GM18511 (cell line): ENCODE measurements around the gene STIL.

Experiments used
- ATAC-seq: cut with Tn5 transposase; IDR thresholded peaks from one replicate; pipeline ENCODE4 v1.9.1; 2021; ENCODE audit warnings: mild to moderate bottlenecking, moderate library complexity; ENCODE audit not compliant: unreplicated experiment

Gene STIL

DNA sequence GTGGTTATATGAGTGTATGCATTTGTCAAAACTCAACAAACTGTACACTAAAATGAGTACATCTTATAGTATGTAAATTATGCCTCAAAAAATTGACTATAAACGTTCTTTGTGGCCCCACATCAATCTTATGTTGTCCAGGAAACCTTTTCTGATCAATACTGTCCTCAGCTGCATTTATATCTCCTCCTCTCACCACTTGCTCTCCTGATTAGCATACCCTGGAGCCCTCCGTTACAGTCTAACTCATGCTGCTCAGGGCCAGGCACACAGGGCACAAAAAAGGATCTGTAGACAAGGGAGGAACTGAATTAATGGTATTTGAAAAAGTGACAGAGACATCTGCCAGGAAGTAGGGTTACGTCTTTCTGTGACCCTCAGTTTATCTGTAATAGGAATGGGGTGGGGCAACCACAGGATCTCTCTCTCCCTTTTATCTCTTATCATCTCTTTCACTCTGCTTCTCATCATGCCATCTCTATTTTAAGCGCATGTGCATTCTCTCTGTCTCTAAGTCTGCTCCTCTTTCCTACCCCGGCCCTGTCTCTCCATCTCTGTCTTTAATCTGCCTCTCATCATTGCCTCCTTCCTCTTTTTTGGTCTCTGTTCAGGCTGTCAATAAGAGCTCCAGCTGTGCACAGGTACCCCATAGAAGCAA lies 74.9 kb downstream of the STIL start:
- no peak for ATAC-seq

DNA sequence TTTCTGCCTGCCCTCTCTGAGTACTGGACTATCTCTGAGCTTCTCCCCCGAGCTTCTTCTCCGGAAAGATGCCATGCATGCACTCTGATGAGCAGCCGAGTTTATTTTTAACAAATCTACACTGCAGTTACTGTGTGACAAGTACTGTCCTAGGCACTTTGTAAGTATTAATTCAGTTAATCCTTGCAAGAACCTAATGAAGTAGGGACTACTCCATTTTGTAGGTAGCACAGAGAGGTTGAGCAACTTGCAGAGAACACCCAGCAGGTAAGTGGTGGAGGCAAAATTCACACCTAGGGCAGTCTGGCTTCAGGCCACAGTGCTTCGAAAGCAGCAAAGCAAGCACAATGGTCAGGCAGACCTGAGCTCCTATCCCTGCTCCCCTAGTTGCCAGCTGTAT lies 78.1 kb downstream of the STIL start:
- ATAC-seq, result no peak

DNA sequence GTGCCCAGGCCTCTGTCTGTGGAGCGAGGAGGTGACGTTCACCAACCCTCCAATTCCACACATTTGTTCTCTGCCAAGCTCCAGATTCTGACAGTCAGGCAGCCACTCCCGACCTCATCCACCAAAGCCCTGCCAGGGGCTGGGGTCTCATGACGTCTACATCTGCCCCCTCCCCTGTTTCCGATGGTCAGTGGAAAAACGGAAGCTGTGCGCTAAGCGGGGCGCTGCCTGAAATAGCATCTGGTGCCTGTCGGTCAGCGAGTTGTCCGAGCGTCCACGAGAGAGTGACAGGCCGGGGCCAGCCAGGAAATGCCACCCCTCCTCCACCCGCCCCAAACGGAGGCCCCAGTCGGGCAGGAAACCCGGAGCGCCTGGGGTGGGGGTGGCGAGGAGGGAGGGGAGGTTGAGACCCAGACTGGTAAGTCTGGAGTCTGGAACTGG lies 78.7 kb downstream of the STIL start:
- ATAC-seq, result no peak

DNA sequence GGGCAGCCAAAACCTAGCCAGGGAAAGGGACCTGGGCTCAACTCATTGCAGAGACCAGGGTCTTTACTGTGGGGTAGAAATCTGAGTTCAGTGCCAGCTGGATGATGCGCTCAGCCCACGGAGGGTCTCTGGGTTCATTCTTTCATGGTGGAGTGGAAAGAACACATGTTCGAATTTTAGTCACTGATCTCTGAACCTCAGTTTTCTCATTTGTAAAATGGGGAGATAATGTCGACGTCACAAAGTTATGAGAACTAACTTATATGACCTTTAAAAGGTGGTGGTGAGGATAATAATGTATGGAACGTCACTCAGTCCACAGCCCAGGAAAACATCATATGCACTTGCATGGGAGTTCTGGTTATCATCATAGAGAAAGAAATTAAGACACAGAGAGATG lies 80.8 kb downstream of the STIL start:
- no peak for ATAC-seq

DNA sequence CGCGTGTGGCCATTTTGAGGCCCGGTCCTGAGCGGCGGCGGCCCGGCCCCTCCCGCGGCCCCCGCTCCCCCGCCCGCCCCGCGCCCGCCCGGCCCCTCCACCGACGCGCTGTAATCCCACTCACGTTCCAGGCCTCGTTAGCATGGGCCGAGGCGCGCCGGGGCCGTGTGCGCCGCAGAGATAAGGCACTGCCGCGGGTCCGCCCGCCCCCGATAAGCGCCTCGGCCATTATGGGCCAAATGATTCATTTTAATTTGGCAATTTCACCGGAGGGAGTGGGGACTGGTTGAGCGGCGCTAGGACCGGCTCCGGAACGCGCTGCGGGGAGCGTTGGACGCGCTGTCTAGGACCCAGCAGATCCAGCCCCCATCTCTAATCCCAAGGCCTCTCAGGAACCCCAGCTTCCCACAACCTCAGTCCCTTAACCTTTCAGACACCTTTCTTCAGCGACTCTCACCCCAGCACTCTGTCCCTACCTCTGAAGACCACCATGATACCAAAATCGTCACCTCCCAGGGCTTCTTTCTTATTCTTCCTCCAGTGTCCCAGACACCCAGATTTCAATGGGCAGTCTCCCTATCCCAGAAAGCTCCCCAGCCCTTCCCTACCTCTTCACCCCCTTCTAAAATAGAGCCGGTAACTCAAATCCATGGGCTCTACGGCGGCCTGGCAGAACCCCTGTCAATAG lies 81.6 kb downstream of the STIL start, which contains the start of gene TAL1:
TAL1 (minus strand) TSS at position 39 of the 688 bp plus-strand sequence. CDS start 6,337 bp downstream, outside the sequence.
- no peak for ATAC-seq

DNA sequence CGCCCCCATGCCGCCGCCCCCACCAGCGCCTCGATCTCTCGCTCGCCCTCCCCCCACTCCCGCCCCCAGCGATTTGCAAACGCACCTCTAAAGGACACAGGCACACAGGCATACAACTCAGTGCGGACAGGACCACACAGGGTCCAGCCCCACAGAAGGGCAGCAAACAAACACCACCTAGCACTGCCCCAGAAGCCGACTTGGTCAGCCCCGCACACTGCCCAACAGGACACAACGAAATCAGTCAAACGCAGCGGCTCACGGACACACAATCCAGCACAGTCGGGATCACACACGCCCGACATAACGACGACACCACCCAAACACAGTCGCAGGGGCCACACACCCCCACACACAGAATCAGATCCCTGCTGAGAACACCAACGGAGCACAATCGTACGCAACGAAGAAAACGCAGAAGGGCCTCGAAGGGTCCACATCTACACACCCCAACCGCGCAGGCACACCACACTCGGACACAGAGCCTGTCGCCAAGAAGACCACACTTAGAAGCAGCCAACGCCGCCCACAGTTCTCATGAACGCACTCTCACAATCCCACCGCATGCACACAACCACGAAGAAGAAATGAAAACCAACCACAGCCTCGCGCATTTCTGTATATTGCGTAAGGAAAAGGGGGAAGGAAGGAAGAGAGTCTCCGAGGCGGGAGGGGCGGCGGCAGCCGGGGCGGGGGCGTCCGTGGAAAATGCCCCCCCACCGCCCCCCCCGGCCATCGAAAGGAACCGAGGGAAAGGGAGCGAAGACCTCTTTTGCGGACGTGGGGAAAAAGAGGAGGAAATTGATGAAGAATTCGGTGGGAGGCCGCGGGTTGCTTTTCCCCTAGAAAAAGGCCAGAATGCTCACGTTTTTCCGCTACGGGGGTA lies 82.4 kb downstream of the STIL start:
- no peak for ATAC-seq

DNA sequence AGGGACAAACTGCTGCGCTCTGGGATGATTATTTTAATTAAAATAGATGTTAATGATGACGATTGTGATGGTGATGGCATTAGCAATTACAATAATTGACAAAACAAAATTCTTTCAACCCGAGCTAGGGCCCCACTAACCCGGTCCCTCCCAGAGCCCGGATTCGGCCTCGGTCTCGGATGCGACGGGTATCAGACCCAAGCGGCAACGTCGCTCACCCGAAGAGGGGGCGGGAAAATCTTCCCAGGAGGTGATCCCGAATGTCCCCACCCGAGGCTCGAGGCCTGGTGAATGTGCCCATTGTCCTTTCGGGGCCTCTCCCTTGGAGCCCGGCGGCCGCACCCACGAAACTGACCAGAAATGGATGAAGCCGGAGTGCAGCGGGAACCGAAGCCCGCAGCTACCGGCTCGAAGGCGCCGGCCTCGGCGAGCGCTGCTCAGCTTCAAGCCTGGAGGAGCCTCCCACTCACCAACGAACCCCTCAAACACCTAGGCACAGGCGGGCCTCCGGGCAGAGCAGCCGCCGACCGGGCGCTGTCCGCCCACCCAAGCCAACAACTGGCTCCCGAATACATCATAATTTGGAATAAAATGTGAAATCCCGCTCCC lies 83.2 kb downstream of the STIL start:
- ATAC-seq, result no peak

DNA sequence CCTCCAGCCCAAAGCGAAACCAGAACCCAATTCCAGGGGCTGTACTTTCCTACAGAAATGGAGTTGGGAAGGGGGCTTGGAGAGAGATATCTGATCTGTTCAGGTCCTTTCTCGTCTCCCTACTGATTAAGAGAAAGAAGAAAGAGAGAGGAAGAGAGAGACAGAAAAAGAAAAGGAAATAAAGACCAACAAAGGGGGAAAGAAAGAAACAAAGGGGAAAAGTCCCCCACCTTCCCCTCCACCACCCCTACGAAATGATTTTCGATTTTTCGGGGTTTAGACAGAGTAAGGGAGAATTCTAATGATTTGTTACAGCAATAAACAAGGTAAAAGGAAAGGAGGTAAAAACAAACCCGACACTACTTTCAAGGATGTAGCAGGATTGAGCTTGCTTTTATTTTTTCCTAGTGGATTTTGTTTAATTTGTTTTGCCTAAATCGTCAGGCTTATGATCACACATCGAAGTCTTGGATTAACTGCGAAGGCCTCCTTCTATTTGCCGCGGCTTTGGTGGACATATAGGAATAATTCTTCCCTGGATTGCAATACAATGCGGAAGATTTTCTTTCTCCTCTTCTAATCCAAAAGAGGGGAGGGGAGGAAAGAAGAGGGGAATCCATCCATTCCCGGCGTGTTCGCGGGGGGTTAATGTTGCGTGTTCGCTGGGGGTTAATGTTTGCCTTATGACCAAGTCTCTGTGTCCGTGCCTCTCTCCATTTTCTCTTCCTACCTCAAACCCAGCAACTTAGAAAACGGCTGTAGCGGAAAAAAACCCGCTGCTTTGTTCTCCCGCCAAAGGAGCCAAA lies 83.9 kb downstream of the STIL start:
- ATAC-seq, result no peak

DNA sequence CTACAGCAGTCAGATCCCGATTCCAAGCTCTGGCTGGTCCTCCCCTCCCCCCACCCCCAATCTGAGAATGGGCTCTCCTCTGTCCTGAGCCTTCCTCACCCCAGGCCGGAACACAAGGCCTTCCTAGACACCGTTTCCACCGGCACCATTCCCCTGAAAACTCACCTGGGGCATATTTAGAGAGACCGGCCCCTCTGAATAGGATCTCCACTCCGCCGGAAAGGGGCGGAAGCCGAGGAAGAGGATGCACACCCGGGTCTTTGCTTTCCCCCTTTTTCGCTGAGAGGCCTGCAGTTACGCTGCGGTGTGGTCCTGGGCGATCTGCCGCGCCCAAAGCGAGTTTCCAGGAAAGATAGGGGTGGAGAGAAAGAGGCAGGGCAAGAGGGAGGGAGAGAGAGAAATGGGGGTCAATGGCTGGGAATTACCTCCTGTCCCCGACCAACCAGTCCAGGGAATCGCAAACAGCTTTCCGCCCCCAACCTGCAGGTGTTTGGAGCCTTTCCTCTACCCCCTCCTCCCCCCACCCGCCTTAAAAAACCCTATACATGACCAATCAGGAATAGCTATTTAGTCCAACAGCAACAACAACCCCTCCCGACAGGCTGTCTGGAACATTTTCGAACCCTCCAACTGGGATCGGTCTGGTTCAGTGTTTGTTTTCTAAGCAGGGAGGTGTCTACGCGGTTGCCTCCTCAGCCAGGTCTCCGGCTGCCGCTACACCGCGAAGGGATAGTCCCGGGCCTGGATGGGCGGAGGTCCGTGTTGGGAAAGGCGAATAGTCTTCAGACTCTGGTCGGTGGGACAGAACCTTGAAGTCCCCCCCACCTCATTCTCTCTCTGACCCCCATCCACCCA lies 84.7 kb downstream of the STIL start:
- no peak for ATAC-seq

DNA sequence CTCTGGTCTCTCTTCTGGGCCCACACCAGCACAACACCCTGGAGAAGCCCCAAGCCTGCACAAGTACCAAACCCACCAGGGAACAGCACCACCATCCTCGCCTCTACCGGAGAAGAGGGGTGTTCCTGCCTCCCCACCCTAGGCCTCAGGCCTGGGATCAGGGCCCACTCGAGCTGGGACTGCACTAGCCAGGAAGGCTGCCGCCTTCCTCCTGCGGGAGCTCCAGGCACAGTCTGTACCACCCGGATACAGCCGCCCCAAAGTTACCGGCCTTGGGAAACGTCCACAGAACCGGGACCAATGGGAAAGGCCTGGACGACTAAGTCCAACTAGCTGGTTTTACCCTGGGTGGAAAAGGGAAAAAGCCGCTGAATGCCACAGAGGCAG lies 85.3 kb downstream of the STIL start:
- no peak for ATAC-seq

DNA sequence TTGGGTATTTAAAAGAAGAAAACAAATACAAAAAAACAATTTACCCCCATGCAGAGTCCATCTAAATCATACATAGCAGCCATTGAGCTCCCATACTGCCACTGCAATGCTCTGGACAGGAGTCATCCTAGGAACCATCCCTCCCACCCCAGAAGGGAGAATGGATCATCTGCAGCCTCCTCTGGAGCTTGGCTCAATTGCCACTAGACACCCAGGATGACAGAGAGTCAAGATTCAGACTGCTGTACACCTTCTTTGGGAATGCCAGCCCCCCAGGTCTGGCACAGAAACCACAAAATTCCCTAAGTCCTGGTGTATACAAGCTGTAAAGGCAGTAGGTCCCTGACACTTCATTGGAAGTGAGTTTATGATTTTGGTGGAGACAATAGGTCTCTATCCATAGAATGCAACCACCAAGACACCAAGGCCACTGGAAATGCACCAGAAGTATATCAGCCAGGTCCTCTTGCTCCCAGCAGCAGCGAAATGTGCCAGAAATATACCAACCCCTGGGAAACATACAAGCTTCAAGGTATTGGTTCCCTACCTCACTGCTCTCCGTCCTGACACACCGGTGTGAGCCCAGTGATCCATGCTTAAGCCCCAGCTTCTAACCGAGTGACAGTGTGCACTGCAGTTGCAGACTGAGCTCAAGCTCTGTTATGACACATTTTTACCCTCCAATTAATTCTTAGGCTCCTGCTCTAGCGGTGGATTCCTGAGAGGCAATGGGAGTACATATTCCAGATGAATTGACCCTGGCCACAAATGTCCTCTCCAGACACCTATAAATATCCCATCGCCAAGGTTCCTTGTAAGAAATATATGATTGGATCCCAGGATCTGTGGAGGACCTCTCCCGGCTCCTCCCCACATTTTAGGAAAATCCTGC lies 86.4 kb downstream of the STIL start:
- no peak for ATAC-seq

DNA sequence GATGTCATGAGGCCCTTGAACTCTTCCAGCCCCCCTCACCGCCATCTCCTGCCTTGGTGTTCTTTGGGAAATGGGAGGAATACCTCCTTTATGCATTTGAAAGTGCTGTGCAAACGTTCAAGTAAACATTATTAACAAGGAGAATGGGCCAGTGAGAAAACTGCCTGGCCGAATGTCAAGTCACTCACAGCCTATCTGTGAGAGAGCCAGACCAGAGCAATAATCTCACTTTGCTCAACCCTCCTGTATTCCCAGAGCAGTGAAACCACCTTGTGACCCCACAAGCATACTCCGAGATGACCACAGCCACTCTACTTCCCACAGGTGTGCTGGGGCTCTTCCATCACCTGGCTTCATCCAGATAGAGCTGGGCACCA lies 87.1 kb downstream of the STIL start:
- ATAC-seq, result no peak

DNA sequence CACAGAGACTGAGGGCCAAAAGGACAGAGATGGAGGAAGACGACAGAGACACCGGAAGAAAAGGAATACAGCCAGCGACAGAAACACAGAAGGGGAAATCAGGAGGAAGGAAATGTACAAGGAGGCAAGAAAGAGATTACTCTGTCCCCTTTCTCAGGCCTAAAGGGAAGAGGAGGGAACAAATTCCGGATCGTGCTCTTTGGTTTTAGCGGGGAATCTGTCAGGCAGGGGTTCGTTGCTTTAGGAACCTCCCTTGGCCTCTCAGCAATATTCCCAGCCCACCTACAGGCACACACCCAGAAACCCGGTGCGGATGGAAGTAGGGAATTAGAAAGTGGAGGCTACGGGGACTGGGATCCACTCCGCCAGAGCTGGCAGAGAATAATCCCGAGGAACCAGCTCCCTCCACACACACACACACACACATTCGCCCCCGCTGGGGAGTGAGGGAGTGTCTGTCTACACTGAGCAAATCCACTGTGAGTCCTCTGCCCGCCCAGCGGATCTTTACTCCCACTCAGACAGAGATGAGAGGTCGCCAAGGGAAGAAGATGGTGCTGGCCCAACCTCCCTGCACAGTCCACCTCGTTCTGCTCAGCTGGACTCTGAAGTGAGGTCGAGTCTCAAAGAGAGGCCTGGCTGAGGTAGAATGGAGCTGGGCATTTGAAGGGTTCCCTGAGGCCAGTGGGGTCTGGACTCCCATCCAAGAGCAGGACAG lies 87.7 kb downstream of the STIL start:
- ATAC-seq, result no peak

DNA sequence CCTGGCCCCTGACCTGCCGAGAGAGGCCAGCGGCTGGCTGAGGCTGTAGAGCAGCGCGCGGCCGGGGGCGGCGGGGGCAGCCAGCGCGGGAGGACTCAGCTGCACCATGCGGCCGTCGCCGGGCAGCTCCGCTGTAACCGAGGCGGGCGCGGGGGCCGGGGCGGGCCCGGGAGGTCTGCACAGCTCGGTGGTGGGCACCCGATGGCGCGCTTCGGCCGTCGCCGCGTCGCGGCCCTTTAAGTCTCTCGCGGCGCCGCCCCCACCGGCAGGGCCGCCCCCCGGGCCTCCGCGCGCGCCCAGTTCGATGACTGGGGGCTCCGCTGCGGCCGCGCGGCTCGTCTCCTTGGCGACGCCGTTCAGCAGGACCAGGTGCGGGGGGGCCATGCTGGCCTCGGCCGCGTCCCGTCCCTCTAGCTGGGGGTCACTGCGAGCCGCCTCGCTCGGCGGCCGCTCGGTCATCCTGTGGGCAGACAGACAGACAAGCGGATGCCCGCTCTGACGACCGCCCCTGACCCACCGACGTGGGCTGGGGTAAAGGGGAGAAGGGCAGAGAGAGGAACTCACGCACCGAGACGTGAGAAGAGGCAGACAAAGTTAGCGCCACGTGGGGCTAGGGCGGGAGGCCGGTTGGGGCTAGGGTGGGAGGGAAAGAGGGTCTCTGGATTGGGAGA lies 88.4 kb downstream of the STIL start:
- no peak for ATAC-seq

DNA sequence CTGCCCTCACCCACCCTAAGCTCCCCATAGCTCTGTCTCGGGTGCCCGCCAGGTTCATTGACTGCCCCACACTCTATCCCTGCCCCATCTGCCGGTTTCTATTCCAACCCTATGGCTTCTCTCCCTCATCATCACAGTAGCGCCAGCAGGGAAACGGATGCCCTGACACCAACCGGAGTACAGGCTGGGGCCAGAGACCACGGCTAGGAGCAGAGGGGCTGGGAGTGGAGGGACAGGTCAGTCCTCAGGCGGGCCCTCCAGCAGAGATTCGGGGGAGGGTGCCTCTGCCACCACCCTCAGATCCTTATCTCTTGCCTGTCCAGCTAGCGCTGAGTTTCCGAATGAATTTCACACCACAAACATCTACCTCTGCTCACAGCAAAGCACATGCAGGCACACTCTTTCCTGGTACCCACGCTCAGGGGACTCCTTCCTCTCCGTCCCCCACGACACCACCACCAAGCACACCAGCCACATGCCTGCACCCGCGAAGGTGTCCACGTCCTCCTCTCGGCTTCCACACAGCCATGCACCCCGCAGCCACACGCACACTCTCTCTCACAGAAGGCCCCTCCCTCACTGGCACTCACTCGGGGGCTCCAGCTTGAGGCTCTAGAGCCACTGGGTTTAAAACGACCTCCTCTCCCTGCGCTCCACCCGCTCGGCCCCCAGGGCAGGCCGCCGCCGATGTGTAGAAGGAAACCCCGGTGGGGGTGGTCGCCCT lies 89.1 kb downstream of the STIL start:
- no peak for ATAC-seq

DNA sequence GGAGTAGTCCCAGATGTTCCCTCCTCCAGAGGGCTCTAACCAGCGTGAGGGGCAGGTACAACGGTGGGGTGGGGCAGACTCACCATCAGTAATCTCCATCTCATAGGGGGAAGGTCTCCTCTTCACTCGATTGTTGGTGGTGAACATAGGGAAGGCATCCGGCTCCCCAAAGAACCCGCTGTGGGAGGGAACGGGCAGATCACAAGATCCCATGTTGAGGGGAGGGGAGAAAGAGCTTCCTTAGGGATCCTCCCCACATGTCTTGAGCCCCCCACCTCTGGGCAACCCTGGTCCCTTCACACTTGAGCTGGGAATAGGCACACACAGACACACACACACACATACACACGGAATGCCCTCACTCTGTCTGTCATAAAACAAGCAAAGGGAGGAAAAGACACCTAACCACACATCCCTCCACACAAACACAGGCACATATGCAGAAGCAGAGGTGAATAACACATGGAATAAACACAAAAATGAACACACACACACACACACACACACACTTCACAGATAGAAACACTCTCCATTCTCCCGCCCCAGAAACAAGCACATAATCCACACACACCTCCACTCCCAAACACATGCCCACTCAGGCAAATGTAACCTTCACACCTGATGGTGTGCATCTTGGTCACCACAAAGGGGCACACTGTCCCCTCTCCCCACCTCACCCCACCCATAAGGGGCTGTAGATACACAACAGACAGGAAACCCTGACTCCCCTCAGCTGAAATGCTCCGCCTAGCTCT lies 89.8 kb downstream of the STIL start:
- ATAC-seq, result no peak
